Smooth muscle cell (in vitro differentiated cells): Measurements from ENCODE around the gene LMLN. TPM values are rescaled to one million over a fixed set of nuclear protein-coding genes. Genes with fewer than 3 reads are reported as not detected.

ENCODE experiments used
- DNase-seq: peaks from one replicate; lab custom pipeline; 2025; ENCODE audit not compliant: unreplicated experiment; lab: John Stamatoyannopoulos, UW
- H2AFZ ChIP-seq: fragments of 200-600 bp; sonication (generic); 2 replicates; pipeline ENCODE4 v1.6.0; 2016; ENCODE audit warnings: antibody characterized with exemption, low read depth, mild to moderate bottlenecking
- H3F3A ChIP-seq: fragments of 200-600 bp; sonication (generic); 2 replicates; pipeline ENCODE4 v1.6.0; 2017; ENCODE audit warnings: antibody characterized with exemption, low read depth
- H3K27ac ChIP-seq: fragments of 200-600 bp; sonication (generic); 2 replicates; pipeline ENCODE4 v1.5.1; 2016; ENCODE audit warnings: low read depth, mild to moderate bottlenecking
- H3K27me3 ChIP-seq: fragments of 200-600 bp; sonication (generic); 2 replicates; pipeline ENCODE4 v1.6.1; 2016; ENCODE audit warnings: low read depth, mild to moderate bottlenecking
- H3K36me3 ChIP-seq: fragments of 200-600 bp; sonication (generic); 2 replicates; pipeline ENCODE4 v1.5.1; 2016; ENCODE audit warnings: low read depth
- H3K4me1 ChIP-seq: fragments of 200-600 bp; sonication (generic); 2 replicates; pipeline ENCODE4 v1.5.1; 2016; ENCODE audit warnings: low read depth
- H3K4me2 ChIP-seq: fragments of 200-600 bp; sonication (generic); 2 replicates; pipeline ENCODE4 v1.6.0; 2016; ENCODE audit warnings: mild to moderate bottlenecking
- H3K4me3 ChIP-seq: fragments of 200-600 bp; sonication (generic); 2 replicates; pipeline ENCODE4 v1.5.1; 2016; ENCODE audit warnings: mild to moderate bottlenecking
- H3K79me2 ChIP-seq: fragments of 200-600 bp; sonication (generic); 2 replicates; pipeline ENCODE4 v1.6.0; 2016; ENCODE audit warnings: low read depth, mild to moderate bottlenecking
- H3K9ac ChIP-seq: fragments of 200-600 bp; sonication (generic); 2 replicates; pipeline ENCODE4 v1.6.0; 2016; ENCODE audit warnings: low read depth
- H3K9me3 ChIP-seq: fragments of 200-600 bp; sonication (generic); replicated peaks from 2 replicates; pipeline ENCODE4 v1.5.1; 2016; ENCODE audit warnings: low read depth
- H4K20me1 ChIP-seq: fragments of 200-600 bp; sonication (generic); 2 replicates; pipeline ENCODE4 v1.6.0; 2016; ENCODE audit warnings: low read depth
- WGBS: methylation state at CpG from one replicate; pipeline ENCODE4 v1.1.7; 2016; ENCODE audit warnings: low lambda C conversion rate; 5-methylcytosine and 5-hydroxymethylcytosine counted together
- polyA plus RNA-seq: library from polyadenylated mRNA; unstranded; fragments of >200 nt; fragmentation: Nextera tagmentation; extraction: Ambion mirVana; gene quantifications from 2 replicates; pipeline ENCODE4 v1.2.1, GENCODE V29; 2016
- total RNA-seq: library from RNA; depleted of rRNA; stranded (reverse); fragments of >200 nt; gene quantifications from 2 replicates; pipeline ENCODE4 v1.2.3, GENCODE V29; 2014
- TF ChIP-seq, protein P1 (sequence below): fragments of 200-600 bp; sonication (generic); IDR thresholded peaks from 2 replicates; pipeline ENCODE4 v1.5.1; 2017; ENCODE audit warnings: borderline replicate concordance, mild to moderate bottlenecking, antibody characterized with exemption; ENCODE audit not compliant: insufficient read depth, poor library complexity, severe bottlenecking

The LMLN gene
- total and polyA plus RNA-seq, 2 experiments from 2014 or later = 2.1 to 7.8 TPM

DNA sequence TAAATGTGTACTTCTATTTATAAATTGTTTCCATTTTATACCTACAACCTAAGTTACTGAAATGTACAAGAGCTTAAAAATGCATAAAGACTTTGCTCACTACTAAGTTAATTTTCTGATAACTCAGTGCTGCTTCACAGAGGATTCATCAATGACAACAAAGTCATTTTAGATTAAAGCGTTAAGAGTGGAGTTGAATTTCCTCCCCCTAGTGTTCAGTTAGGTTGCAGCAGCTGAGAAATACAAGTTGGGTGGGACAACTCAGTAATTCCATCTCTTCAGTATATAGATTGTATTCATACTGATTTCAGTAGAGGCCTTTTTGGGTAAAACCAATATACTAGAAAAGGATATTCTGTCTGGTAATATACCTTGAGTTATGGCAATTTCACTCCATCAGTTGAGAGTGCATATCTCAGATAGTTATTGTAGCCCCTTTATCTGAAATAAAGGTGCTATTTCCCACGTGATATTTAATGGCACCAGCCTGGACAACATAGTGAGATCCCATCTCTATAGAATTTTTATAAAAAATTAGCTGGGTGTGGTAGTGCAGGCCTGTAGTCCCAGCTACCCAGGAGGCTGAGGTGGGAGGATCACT, 17.0 kb upstream of the LMLN start:
- TF ChIP-seq, protein P1, sequence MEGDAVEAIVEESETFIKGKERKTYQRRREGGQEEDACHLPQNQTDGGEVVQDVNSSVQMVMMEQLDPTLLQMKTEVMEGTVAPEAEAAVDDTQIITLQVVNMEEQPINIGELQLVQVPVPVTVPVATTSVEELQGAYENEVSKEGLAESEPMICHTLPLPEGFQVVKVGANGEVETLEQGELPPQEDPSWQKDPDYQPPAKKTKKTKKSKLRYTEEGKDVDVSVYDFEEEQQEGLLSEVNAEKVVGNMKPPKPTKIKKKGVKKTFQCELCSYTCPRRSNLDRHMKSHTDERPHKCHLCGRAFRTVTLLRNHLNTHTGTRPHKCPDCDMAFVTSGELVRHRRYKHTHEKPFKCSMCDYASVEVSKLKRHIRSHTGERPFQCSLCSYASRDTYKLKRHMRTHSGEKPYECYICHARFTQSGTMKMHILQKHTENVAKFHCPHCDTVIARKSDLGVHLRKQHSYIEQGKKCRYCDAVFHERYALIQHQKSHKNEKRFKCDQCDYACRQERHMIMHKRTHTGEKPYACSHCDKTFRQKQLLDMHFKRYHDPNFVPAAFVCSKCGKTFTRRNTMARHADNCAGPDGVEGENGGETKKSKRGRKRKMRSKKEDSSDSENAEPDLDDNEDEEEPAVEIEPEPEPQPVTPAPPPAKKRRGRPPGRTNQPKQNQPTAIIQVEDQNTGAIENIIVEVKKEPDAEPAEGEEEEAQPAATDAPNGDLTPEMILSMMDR = peak; percentile 67
- no peak for DNase-seq

DNA sequence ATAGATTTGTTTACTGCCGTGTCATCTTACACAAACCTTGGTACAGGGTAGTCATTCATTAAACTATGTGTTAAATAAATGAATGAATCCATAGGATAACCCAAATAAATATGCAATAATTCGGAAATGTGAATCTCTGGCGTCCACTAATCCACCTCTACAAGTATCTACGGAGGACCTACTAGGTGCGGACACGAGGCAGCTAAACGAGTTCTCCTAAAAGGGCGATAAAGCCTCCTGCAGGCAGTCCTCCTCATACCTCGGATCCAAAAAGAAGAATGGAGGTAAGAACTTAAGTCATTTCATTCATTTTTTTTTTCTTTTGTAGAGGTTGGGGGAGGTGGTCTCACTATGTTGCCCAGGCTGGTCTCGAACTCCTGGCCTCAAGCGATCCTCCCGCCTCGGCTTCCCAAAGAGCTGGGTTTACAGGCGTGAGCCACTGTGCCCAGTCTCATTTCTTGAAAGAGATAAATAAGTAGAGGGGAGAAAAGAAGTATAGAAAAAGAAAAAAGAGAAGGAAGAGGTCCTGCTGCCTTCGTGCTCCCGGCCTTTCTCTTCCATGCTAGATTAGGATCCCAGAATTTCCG, 10.7 kb upstream of the LMLN start:
- Histone ChIP-seq H3K79me2 (peaks cover 38% of the 10 kb centered on the region), H3K4me2 (peak overlapping the region; percentile 97), H3F3A (peaks cover 29% of the 10 kb centered on the region), H3K27ac (peak overlapping the region; percentile 98), H3K27me3 (no peaks in the 10 kb centered on the region), H3K36me3 (peaks cover 9% of the 10 kb centered on the region), H2AFZ (peak overlapping the region; percentile 90), H3K9me3 (no peaks in the 10 kb centered on the region), H3K4me1 (peaks cover 21% of the 10 kb centered on the region), H3K9ac (peak overlapping the region; percentile 98), H4K20me1 (peaks cover 37% of the 10 kb centered on the region), H3K4me3 (peak overlapping the region; percentile 94)
- TF ChIP-seq, protein P1 = no peak
- DNase-seq = no peak
- 31% methylated on average over 17 of the region's 17 CpGs for WGBS

More for the DNA sequence above, 17.0 kb upstream of the LMLN start:
- no peaks in the 10 kb centered on the region for H3F3A ChIP-seq
- no peak overlapping the region for H3K27ac ChIP-seq
- no peak overlapping the region for H3K4me2 ChIP-seq
- no peaks in the 10 kb centered on the region for H3K36me3 ChIP-seq
- H3K9ac ChIP-seq = no peak overlapping the region
- WGBS = 60% methylated on average over 2 of the region's 2 CpGs
- H2AFZ ChIP-seq = no peak overlapping the region
- no peak overlapping the region for H3K4me3 ChIP-seq
- no peaks in the 10 kb centered on the region for H3K27me3 ChIP-seq
- no peaks in the 10 kb centered on the region for H3K9me3 ChIP-seq
- H3K4me1 ChIP-seq = no peaks in the 10 kb centered on the region
- H4K20me1 ChIP-seq = no peaks in the 10 kb centered on the region
- no peaks in the 10 kb centered on the region for H3K79me2 ChIP-seq

DNA sequence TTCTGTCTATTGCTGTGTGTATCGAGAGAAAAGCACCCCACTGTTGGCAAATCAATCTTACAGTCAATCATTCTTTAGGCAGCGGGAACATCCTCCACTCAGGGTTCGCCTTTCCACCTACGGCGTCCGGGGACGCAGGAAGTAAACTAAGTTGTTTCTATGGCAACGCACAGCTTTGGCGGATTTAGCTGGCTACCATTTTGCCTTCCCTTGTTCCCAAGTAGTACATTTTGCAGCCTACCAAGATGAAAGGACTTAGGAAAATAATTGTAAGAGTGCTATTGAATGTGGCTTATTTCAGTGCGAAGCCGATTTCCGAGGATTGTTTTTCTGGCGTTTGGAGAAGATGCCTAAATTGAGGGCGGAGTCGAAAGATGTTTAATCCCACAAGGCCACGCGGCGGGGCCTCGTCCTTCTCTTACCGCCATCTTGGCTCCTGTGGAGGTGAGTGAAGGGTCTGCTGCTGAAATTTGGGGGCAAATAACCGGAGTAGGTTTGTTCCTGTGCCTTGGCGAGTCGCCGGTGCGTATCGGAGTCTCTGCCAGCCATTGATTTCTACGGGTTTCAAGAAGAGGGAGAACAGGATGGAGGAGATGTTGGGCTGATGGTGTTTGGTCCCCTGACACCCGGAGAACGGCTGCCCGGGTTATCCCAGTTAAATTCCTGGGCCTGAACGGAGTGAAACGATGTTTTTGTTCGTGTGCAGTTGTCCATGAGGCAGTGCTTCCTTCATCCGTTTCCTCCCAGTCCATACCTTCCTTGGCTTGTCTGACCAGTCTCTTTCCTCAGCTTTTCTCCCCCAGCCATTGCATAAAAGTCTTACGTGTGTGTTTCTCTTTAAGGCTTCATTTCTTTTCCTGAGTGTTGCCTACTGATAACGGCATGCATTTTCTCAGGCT, 10.0 kb upstream of the LMLN start, which contains the start of gene RPL35A:
Gene RPL35A (plus strand): TSS at position 413 of the 899 bp plus-strand sequence. CDS start 778 bp downstream, outside the sequence.
- H3K27me3 ChIP-seq = no peaks in the 10 kb centered on the region
- peak within 1 kb of the TSS; percentile 90 for H2AFZ ChIP-seq
- H3K9ac ChIP-seq = peak within 1 kb of the TSS; percentile 98
- peak within 1 kb of the TSS; percentile 98 for H3K27ac ChIP-seq
- peaks cover 38% of the 10 kb centered on the region for H3K79me2 ChIP-seq
- no peaks in the 10 kb centered on the region for H3K9me3 ChIP-seq
- peak; percentile 58 for DNase-seq
- peaks cover 45% of the 10 kb centered on the region for H4K20me1 ChIP-seq
- peaks cover 21% of the 10 kb centered on the region for H3K4me1 ChIP-seq
- TF ChIP-seq, protein P1 = no peak
- H3F3A ChIP-seq = peaks cover 36% of the 10 kb centered on the region
- under 1% methylated on average over 36 of the region's 36 CpGs for WGBS
- H3K4me3 ChIP-seq = peak within 1 kb of the TSS; percentile 94
- peak within 1 kb of the TSS; percentile 97 for H3K4me2 ChIP-seq
- H3K36me3 ChIP-seq = peaks cover 9% of the 10 kb centered on the region
